HG03097 (cell line): ENCODE data around the gene ALDH1A3.
"Not testable (repeated sequence)": the region's sequence is repeated elsewhere in the genome, so short reads cannot be mapped to it uniquely, and the experiment has no call there.

Experiments
- ATAC-seq: cut with Tn5 transposase; IDR thresholded peaks from one replicate; pipeline ENCODE4 v1.9.1; 2021; ENCODE audit not compliant: unreplicated experiment, low FRiP score

Gene ALDH1A3

DNA sequence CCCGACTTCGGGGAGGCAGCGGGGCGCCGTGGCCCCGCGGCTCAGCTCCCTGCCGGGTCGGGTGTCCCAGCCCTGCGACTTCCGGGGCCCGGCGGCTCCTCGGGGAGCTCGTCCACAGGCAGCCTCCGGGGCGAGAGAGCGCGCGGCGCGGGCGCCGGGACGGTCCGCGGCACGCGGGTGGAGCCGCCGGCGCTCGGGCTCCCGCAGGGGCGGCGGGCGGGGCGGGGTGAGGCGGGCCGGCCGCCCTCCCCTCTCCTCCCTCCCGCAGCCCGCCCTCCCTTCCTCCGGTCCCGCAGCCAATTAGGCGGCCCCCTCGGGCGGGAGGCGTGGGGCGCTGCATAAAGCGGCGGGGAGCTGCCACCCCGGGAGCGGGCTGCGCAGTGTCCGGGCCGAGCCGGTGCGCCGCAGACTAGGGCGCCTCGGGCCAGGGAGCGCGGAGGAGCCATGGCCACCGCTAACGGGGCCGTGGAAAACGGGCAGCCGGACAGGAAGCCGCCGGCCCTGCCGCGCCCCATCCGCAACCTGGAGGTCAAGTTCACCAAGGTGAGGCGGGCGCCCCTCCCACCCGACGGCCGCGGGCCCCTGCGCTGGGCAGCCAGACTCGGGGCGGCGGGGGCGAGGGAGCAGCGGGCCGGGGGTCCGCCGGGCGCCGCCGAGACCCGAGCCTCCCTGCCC is at the start of gene ALDH1A3:
Gene ALDH1A3, plus strand, starts transcription at position 368 of the 675 bp plus-strand sequence. Its CDS starts 77 bp downstream, at position 445.
- ATAC-seq, result no peak

DNA sequence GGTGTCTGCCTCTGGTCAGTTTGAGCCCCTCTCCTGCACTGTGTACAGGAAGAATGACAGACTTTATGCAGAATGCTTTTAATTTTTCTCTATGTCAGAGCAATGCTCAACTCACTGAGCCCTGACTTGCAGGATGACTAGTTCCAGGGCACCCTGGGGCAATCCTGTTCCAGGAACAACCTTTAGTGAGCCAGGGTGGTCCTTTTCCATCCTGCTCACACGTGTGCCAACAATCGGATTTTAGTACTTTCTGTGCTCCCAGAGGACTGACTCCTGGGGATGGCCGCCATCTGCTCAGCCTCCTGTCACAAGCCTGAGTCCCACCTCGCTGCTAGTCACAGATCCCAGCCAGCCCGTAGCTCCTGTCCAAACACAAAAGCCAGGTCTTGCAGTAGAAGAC is 48.2 kb upstream of the ALDH1A3 start:
- ATAC-seq, result no peak

DNA sequence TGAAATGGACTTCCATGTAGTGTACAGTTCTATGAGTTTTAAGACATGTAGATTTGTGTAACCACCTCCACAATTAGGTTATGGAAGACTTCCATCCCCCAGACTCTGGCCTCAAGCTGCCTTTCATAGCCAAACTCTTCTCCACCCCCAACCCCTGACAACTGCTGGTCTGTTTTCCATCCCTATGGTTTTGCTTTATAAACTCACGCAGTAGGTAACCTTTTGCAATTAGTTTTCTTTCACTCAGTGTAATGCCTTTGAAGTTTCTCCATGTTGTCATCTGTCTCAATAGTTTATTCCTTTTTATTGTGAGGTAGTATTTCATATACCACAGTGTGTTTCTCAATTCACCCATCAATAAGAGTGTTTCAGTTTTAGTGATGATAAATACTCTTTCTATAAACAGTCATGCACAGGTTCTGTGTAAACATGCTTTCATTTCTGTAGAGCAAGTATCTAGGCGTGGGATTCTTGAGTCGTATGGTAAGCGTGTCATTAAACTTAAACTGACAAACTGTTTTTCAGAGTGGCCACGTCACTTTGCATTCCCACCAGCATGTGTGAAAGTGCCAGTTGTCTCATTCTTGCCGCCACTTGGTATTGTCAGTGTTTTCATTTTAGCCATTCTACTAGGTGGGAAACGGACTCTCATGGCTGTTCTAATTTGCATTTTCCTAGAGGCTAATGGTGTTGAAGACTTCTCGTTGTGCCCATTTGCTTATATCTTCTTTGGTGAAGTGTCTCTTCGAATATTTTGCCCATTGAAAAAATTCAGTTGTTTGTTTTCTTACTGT is 47.3 kb upstream of the ALDH1A3 start:
- no peak for ATAC-seq

DNA sequence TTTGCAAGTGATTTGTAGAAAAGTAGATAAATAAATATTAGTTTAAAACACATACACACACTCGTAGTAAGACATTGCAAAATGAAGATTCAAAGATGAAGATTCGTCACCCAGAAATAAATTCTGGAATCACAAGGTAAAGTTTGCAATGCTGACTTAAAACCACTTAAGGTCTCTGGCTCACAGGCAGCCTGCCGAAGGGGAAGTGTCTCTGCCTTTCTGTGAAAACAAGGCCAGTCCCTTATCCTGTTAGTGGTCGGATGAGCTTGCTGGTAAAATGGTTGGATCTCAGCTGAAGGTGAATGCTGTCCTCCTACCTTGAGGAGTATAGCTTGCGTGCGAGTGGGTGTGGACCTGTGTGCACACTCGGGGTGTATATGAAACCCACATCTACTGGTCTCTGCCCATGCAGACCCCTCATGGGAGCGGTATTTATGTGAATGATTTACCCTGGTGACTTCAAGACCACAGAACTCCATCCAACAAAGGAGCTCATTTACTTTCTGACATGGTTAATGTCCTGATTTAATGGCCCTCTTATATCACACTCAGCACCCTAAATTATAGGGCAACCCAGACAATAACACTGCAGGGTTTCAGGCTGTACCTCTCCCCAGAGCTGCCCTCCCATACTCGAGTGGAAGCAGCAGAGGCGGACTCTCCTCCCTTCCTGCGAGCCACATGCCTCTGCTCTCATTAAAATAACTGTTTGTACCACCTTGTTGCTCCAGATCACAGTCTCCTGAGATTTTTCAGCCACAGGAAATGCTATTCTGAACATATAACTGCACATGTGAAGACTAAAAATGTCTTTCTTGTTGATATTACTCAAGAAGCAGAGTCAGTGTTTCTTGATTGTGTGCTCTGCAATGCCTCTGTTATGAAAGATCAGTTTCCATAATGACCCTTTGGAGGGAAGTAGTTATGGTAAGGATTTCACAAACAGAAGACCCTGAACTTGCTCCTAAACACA is 45.9 kb upstream of the ALDH1A3 start:
- no peak for ATAC-seq

DNA sequence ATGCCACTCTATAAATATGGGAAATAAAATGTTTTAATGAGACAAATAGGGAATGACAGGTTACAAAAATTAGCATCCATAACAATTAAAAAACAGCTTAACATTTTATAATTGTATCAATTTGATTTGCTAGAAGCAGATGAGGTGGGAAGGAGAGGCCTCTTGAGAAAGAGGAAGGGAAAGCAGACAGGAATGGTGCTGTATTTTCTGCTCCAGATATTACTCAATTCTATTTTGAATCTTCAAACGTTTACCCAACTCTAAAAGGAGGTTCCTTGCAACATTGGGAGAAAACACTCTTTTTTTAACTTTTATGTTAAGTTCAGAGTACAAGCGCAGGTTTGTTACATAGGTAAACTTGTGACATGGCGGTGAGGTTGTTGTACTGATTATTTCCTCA is 44.9 kb upstream of the ALDH1A3 start:
- no peak for ATAC-seq

DNA sequence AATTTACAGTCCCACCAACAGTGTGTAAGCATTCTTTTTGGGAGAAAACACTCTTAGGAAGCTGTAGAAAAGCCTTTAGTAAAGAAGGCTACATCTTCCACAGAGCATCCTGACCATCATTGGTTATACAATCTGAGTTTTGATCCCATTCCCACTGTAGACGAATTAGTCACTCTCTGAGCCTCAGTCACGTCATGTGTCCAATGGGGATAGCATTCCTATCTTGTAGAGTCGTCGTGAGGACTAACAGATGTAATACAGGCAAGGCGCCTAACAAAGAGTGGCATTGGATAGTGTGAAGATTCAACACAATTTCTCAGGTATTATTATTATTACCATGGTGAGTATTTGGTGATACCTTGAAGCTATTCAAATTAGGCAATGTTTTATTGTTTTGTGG is 44.0 kb upstream of the ALDH1A3 start:
- ATAC-seq, result no peak

DNA sequence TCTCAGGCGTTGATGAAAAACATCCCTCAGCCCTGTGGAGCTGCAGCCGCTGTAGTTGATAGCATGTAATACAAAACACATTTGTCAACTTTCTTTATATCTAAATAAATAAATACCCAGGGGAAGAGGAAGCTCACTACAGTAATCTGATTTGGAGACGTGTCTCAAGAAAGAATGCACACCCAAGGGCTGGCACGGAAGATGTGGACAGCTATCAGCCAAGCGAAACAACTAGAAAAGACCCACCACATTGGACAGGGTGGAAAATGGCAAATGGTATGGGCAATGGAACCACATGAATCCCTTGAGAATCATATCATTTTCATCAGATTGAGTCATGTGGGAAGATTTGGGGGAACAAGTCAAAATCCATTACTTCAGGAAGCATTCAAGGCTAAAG is 43.1 kb upstream of the ALDH1A3 start:
- ATAC-seq, result no peak

DNA sequence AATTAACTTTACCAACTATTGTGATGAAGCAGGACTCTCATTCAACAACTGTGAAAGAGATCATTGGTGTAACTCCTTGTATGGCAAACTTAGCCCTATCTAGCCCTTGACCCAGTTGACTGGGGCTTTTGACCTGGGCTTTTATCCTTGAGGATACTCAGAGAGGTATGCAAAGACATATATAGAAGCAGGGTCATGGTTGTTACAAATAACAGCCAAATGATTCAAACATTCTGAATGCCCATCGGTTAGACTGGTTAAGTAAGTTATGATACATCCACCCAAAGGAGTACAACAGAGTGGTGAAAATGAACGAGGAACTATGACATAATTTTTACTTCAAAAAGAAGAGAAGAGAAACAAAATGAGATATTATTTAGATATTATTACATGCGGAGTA is 38.2 kb upstream of the ALDH1A3 start:
- no peak for ATAC-seq

DNA sequence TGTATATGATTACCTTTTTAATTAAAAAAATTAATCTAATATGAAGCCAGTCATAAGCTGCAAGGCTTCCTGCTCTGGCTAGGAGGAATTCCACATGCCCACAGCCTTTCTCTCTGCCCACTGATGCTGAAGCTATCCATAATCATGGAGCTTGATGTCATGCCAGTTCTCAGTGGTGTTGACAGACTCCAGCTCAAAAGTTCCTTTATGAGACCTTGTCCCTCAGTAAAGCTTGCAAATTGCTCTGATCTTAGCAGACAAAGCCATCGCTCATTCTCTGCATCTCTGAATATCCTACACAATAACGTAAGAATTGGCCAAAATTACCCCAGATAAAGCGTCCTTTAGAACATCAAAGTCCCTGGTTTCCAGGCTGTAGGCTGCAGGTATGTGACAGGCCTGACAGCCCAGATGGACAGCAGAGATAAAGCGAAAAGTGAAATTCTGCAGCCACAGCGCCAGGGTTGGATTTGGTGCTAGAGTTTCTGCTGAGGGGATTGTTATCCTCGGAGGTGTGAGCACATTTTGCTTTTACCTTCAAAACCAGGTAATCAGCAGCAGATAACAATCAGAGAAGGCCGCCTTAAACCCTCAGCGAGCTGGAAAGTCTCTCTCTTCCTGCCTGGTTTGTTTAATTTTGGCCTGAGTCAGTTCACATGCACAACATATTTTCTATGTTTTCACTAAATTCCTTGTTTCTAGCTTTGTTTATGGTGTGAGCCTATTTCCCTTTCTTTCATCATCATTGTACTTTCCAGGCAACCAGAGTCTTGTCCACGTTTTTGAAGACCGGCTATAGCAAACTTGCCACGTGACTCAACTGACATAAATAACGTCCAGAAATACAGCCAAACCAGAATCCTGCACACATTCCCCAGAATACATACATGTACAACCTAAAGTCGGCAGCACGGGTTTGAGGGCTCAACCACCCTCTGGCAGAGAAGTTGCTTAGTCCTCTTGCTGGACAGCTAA is 36.6 kb upstream of the ALDH1A3 start:
- no peak for ATAC-seq

DNA sequence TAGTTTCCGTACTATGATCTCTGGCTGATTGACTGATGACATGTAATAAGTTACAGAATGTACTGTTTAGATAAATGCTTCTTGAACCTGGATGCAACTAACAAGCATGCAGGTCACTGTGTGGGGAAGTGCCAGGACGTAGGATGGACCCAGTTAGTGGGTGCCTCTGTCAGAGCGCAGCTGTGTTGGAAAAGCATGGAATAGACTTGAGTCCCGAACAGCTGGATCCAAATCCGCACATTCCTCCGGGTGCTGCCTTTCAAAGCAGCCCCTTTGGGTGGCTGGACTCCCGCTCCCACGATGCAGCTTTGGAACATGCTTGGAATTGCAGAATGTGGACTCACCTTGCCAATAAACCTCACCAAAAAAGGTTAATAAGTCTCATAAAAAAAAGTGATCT is 35.5 kb upstream of the ALDH1A3 start:
- no peak for ATAC-seq

DNA sequence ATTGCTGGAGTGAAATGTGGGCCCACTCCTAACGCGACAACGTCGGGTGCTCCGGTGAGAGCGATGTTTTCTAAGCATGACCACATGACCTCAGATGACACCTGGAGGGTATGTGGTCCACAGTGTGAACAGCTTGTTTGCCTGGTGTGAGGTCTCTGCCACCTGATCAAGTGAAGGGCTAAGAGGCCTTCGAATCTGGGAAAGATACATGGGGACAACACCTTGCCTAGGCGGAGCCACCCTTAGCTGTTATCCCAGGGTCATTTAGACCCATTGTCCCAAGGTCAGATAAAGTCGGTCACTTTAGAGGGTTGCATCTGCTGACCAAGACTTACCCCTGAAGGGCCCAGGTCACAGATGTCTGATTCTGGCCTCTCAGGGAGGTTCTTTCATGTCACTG is 34.9 kb upstream of the ALDH1A3 start:
- no peak for ATAC-seq

DNA sequence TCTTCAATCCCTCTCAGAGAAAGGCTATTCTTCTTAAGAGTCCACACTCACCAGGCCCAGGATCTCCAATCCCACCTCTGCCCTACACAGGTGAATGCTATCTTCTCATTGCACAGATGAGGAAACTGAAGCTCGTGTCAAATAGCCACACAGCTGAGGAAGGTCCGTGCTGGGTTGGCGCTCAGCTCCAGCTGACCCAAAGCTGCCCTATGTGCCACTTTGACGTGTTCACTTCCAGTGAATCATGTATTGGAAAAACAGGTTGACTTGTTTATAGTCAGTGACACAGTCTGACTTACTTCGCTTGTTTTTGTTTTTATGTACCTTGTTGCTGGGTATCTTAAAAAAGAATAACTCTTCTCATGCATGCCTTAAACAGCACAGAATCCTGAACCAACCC is 32.4 kb upstream of the ALDH1A3 start:
- no peak for ATAC-seq

DNA sequence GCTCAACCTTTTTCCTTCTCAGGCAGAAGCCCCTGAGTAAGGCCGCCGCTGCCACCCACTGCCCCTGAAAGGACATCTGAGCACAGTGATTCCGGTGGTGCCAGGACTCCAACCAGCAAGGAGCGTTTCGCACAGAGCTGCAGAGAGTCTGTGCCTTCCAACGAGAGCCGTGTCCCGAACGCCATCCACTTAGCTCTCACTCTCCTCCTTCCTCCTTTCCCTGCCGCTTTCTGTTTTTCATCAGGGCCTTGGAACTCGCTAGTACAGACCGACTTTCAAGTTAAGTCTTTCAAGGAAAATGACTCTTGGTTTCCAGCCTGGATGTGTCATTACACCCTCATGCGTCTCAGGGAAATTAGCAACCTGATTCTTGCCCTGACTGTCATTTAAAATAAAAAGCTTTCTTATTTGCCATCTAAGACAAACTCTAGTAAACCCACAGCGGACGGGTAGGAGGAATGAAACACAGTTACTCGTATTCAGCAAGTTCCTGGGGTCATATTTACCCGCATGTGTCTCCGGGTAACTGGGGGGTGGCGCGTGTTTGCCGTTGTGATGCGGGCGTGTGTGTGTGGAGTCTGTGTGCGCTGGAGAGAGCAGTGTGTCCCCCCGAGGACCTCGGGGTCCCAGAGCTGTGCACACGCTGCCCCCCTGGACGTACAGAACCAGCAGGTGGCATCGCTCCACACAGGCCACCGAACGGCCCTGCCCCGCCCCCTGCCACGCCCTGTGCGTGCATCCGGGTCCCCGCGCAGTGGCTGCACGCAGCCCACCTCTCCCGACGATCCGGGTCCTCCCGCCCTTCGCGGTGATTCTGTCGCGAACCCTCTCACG is 30.4 kb upstream of the ALDH1A3 start:
- no peak for ATAC-seq

DNA sequence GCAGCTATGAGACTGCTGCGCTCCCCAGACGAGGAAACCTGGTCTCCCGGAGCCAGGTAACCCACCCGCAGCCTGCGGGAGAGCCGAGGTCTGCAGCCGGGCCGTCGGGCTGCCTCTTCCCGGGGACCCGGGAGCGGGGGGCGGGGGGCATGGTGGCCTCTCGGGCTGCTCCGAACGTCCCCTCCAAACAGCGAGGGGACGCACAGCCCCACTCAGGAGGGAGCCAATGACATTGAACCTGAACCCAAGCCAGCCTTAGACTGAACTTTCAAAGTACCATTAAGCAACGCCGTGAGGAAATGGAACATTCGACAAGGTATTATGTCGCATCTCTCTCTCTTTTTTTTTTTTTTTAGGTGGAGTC is 29.8 kb upstream of the ALDH1A3 start:
- no peak for ATAC-seq

DNA sequence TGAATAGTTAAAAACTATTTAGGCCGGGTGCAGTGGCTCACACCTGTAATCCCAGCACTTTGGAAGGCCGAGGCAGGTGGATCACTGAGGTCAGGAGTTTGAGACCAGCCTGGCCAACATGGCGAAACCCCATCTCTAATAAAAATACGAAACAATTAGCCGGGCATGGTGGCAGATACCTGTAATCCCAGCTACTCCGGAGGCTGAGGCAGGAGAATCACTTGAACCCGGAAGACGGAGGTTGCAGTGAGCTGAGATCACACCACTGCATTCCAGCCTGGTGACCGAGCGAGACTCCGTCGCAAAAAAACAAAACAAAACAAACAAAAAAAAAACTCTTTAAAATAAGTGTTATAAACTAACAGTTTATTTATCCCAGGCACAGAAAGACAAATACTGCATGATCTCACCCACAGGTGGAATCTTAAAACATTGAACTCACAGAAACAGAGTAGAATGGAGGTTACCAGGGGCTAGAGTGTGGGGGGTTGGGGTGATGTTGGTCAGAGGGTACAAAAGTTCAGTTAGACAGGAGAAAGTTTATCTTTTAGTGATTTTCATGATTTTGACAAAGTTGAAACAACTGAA is 28.1 kb upstream of the ALDH1A3 start:
- not testable (repeated sequence) for ATAC-seq

DNA sequence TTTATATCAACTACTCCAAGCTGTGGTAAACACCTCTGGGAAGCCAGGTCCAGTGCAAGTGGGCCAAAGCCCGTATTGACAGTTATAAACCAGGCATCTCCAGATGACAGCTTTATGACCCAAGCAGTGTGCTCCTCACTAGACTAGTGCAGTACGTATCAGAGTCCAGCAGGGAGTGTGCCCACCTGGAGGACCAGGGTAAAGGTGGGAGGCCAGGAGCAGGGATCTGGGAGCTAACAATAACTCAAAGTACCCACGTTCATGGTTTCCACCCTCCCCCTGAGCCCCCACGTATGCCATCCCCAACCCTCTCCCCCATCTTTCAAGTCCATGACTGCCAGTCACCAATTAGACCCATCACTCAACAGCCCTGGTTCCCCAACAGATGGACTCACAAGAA is 27.0 kb upstream of the ALDH1A3 start:
- no peak for ATAC-seq

DNA sequence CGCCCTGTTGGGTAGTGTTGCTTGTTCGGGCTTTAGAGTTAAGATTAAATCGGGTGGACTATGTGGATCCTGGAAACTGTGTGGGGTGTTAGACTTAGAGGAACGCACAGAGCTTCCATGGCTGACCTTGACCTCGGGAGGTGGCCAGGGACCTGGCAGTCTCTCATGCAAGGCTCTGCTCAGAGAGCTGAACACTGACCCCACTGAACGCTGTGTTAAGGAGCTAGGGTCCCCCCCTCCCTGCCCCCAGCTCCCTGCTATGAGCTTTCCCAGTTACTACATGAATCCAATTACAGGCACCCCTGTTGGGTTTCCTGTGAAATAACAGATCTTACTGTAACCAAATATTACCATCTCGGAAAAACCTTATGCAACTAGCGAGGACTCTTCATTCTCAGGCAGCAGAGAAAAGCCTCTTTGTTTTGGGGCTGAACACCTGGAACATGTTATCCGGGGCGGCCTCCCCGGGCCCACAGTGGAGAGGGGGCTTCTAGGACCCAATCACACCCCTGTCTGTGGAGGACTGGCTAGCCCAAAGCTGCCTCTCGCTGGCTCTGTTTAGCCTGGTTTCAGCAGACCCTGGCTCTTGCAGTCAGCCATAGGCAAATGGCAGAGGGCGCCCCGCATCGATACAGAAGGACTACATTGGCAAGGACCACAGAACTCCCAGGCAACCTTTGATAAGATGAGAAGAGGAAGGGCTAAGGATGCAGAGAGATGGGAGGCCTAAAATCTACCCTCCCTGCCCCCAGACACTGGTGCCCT is 25.8 kb upstream of the ALDH1A3 start:
- no peak for ATAC-seq

DNA sequence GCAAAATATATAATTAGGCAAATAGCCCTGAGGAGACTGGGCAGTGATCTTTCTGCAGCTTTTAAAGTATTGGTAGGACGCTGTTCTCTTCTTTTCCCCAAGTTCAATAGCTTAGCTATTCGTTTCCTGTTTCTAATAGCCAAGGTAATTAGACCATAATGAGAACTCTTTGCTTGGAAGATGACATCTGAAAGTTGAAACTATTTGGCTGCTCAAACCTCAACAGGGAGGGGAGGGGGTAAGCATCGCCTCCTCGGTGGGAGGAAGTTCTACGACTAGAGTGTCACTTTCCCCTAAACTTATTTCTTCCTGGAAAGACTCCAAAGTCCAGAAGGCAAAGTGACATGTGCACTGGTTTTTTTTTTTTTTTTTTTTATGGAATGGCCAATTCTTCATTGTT is 22.8 kb upstream of the ALDH1A3 start:
- ATAC-seq, result no peak
